DMS79 (cell line): ENCODE data around the gene FAM227A.
"Not testable (repeated sequence)": the region's sequence is repeated elsewhere in the genome, so short reads cannot be mapped to it uniquely, and the experiment has no call there.

Source experiments
- DNase-seq: peaks from one replicate; lab custom pipeline; 2025; lab: John Stamatoyannopoulos, UW

FAM227A gene

GRCh38 chr22:38657045-38657909 is 1.1 kb upstream of the FAM227A start:
- DNase-seq = no peak

- no peak for DNase-seq
Measured at GRCh38 chr22:38655519-38656255, 505 bp downstream of the FAM227A start.

- no peak for DNase-seq
Measured at GRCh38 chr22:38653741-38654140, 2.5 kb downstream of the FAM227A start.

- no peak for DNase-seq
Measured at GRCh38 chr22:38652859-38653258, 3.3 kb downstream of the FAM227A start.

DNA sequence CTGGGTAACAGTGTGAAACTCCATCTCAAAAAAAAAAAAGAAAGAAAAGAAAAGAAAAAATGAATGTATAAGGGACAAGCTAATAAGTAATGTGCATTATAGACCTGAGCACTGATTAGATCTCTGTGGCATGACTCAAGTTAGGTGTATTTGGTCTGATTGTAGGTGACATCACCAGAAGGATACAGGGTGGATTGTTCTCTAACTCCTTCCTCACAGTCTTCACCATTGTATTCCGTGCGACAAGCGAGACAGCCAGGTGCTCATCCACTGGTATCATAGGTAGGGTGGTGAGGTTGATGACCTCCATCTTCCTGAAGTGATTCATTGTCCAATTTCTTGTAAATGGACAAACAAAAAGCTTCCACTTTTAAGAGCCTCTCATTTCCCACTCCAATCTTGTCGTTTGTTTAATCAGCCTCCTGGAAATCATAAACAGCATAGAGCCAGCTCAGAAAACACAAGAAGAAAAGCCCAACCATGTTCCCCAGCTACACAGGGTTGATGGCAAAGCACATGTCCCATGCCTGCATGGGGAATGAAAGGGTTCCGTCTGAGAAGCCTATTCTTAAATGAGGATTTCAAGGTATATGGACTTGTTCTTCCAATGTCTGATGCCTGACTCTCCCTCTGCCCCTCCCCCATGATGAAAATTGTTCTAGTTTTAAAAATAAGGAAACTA is 6.2 kb downstream of the FAM227A start:
- DNase-seq = peak; percentile 16

DNA sequence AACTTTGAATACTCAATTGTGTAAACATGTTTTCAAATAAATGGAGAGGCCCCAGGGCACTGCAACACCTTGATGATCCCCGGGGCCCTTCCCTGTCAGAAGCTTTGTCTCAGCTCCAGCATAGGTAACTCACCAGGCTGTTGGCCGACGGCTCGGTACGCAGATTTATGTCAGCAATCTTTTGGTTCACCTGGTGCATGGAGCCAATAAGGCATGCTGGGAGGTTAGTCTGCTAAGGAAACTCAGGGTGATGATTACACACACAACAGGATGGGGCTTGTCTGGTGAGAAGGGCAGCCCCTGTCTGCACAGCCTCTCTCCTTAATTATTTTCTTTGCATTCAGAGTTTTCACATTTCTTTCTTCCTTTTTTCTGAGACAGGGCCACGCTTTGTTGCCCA is 10.8 kb downstream of the FAM227A start:
- no peak for DNase-seq

- not testable (repeated sequence) for DNase-seq
Measured at GRCh38 chr22:38644245-38644644, 11.9 kb downstream of the FAM227A start.

GRCh38 chr22:38641476-38642040 is 14.6 kb downstream of the FAM227A start:
- DNase-seq = no peak

GRCh38 chr22:38638728-38639127 is 17.5 kb downstream of the FAM227A start:
- DNase-seq = no peak

GRCh38 chr22:38638216-38638615 is 18.0 kb downstream of the FAM227A start:
- DNase-seq = no peak

GRCh38 chr22:38632528-38632927 is 23.7 kb downstream of the FAM227A start:
- DNase-seq = no peak

- DNase-seq = no peak
Measured at GRCh38 chr22:38631724-38632123, 24.5 kb downstream of the FAM227A start.

DNA sequence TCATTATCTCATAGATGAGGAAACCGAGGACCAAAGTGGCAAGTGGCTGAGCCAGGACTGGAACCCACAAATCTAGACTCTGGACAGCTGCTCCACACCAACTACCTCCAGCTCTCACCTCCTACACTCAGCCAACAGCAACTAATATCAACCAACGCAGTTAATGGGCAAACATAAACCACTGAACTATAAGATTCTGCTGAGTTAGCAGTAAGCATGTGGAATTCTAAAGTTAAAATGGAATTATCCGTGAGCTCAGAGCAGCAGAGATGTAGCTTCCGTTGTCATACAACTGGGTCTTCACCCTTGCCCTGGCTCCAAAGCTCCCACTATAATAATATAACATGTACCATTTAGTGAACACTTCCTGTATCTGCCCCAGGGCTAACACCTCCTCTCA is 27.1 kb downstream of the FAM227A start:
- DNase-seq = no peak

- DNase-seq = no peak
Measured at GRCh38 chr22:38628444-38628843, 27.7 kb downstream of the FAM227A start.

DNA sequence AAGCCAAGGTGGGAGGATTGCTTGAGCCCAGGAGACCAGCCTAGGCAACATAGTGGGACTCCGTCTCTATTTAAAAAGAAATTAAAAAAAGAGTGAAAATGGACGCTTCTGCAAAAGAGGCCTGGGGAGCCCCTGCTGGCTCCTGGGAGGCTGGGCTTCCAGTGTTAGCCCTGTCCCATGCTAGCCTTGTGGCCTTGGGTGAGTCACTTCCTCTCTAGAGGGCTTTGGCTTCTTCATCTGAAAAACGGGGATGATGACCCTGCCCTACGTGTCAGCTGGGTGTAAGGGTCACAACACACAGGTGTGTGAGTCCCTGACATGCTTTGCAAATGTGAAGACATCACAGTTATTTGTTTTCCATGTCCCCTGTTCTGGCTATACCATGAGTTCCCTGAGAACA is 32.8 kb downstream of the FAM227A start:
- no peak for DNase-seq

DNA sequence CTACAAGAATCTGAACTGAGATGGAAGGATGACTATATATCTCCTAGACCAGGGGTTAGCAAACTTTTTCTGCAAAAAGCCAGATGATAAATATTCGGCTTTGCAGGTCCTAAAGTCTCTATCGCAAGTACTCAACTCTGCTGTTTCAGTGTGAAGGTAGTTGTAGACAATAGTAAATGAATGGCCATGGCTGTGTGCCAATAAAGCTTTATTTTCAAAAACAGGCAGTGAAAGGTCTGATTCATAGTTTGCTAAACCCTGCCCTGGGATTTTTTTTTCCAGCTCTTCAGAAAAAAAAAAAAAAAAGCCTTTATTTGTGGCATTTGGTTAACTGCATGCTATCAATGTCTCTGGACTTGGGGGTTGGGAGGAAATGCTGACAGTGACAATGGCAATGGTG is 37.5 kb downstream of the FAM227A start:
- no peak for DNase-seq

DNA sequence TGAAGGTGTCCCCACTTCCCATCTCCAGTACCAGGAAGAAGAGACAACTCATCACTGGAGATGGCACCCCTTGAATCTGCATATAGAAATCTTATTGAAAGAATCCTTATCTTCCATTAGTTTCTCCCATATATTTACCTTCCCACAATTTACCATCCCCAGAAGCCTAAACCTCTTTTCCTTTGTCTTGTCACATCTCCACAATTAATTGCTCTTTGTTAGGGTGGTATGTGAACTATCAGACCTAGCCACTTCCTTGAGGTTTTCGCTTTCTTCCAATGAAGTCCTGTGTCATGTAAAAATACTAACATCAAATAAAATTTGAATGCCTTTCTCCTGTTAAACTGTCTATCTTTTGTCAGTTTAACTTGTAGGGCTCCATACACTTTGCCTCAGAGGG is 37.9 kb downstream of the FAM227A start:
- no peak for DNase-seq

GRCh38 chr22:38615064-38615405 is 41.2 kb downstream of the FAM227A start:
- not testable (repeated sequence) for DNase-seq

DNA sequence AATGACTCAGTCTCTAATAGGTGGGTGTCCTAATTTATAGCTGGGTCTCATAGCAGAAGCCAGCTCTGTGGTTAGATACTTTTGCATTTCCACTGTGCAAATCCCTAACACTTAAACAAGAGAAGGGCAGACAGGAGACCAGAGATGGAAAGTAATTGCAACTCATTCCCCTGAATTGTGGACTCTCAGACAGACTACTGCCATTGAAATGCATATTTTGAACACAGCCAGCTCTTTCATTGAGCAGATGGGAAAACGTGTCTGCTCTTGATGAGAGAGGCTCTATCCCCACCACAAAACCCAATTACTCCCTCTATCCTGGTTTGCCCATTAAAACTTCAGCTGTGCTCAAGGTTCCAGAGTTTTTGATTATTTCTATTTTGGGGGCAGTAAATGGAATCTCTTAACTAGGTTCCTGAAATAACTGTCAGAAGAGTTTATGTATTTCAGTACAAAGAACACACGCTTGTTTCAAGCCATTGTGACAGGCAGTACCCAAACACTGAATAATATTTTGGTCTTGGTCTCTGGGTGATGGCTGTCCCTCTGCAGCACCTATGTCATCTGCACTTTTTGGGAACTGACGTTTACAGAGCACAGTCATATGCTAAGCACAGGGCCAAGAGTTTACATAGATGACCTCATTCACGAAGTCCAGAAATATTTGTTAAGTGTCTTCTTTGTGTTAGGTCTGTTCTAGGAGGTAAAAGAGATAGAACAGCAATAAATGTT is 41.7 kb downstream of the FAM227A start:
- DNase-seq = no peak

- no peak for DNase-seq
Measured at GRCh38 chr22:38613588-38613987, 42.6 kb downstream of the FAM227A start.

- DNase-seq = no peak
Measured at GRCh38 chr22:38612217-38613006, 43.8 kb downstream of the FAM227A start.
